GM23338 (cell line): ENCODE data around the gene CNTNAP2. TPM values are rescaled to one million over a fixed set of nuclear protein-coding genes. Genes with fewer than 3 reads are reported as not detected.

ENCODE experiments used
- ATAC-seq: fragments of 200-7000 bp; cut with Tn5 transposase; 3 replicates; pipeline ENCODE4 v1.9.1; 2020
- DNase-seq: peaks from one replicate; pipeline ENCODE4 v3.0.0-alpha.2; 2015; ENCODE audit warnings: low spot score
- H2AFZ ChIP-seq: fragments of 200-600 bp; sonication (generic); 2 replicates; pipeline ENCODE4 v1.8.0; 2016; ENCODE audit warnings: antibody characterized with exemption, mild to moderate bottlenecking, moderate library complexity
- H3F3A ChIP-seq: fragments of 200-600 bp; sonication (generic); replicated peaks from 2 replicates; pipeline ENCODE4 v1.8.0; 2017; ENCODE audit warnings: antibody characterized with exemption, mixed run types, low read depth
- H3K27ac ChIP-seq: fragments of 200-600 bp; sonication (generic); 2 replicates; pipeline ENCODE4 v1.6.1; 2016; ENCODE audit warnings: low read depth
- H3K27me3 ChIP-seq: fragments of 200-600 bp; sonication (generic); 2 replicates; pipeline ENCODE4 v1.8.0; 2016; ENCODE audit warnings: mild to moderate bottlenecking, mixed run types, moderate library complexity; ENCODE audit not compliant: insufficient read depth
- H3K36me3 ChIP-seq: fragments of 200-600 bp; sonication (generic); 2 replicates; pipeline ENCODE4 v1.8.0; 2016; ENCODE audit warnings: mild to moderate bottlenecking; ENCODE audit not compliant: insufficient read depth
- H3K4me1 ChIP-seq: fragments of 200-600 bp; sonication (generic); 2 replicates; pipeline ENCODE4 v1.8.0; 2016; ENCODE audit warnings: mild to moderate bottlenecking, moderate library complexity; ENCODE audit not compliant: insufficient read depth
- H3K4me2 ChIP-seq: fragments of 200-600 bp; sonication (generic); 2 replicates; pipeline ENCODE4 v1.7.1; 2017; ENCODE audit warnings: mixed run types
- H3K4me3 ChIP-seq: fragments of 200-600 bp; sonication (generic); 2 replicates; pipeline ENCODE4 v1.6.1; 2016; ENCODE audit warnings: mixed run types
- H3K79me2 ChIP-seq: fragments of 200-600 bp; sonication (generic); replicated peaks from 2 replicates; pipeline ENCODE4 v1.8.0; 2017; ENCODE audit warnings: mild to moderate bottlenecking; ENCODE audit not compliant: insufficient read depth
- H3K9me2 ChIP-seq: fragments of 200-600 bp; sonication (generic); 2 replicates; pipeline ENCODE4 v1.8.0; 2017; ENCODE audit not compliant: insufficient read depth
- H4K20me1 ChIP-seq: fragments of 200-600 bp; sonication (generic); replicated peaks from 2 replicates; pipeline ENCODE4 v1.8.0; 2017; ENCODE audit warnings: mild to moderate bottlenecking; ENCODE audit not compliant: insufficient read depth
- H3K27ac Mint-ChIP-seq: 2 replicates; pipeline ENCODE4 v1.8.0; 2020; ENCODE audit warnings: inconsistent platforms, mild to moderate bottlenecking, moderate library complexity, mixed read lengths
- H3K27me3 Mint-ChIP-seq: 3 replicates; pipeline ENCODE4 v1.8.0; 2022; ENCODE audit warnings: low read depth, mild to moderate bottlenecking, moderate library complexity, mixed read lengths, inconsistent platforms; ENCODE audit not compliant: insufficient read depth, poor library complexity
- H3K36me3 Mint-ChIP-seq: 3 replicates; pipeline ENCODE4 v1.8.0; 2021; ENCODE audit warnings: low read depth, mild to moderate bottlenecking, inconsistent platforms, moderate library complexity, mixed read lengths
- H3K4me1 Mint-ChIP-seq: 3 replicates; pipeline ENCODE4 v1.8.0; 2020; ENCODE audit warnings: mild to moderate bottlenecking, inconsistent platforms, mixed read lengths
- H3K4me3 Mint-ChIP-seq: 3 replicates; pipeline ENCODE4 v1.8.0; 2021; ENCODE audit warnings: moderate library complexity, mild to moderate bottlenecking, inconsistent platforms, mixed read lengths
- H3K9me3 Mint-ChIP-seq: 3 replicates; pipeline ENCODE4 v1.8.0; 2020; ENCODE audit warnings: moderate library complexity, mild to moderate bottlenecking, inconsistent platforms, mixed read lengths
- ETS1 ChIP-seq: IDR thresholded peaks from 2 replicates; pipeline ENCODE4 v1.6.1; 2016; ENCODE audit warnings: antibody characterized with exemption
- EZH2 ChIP-seq: fragments of 200-600 bp; sonication (generic); IDR thresholded peaks from one replicate; pipeline ENCODE4 v1.8.0; 2017; ENCODE audit warnings: antibody characterized with exemption, mild to moderate bottlenecking, low read depth; ENCODE audit not compliant: unreplicated experiment
- EZH2phosphoT487 ChIP-seq: fragments of 200-600 bp; sonication (generic); IDR thresholded peaks from one replicate; pipeline ENCODE4 v1.8.1; 2018; ENCODE audit warnings: antibody characterized with exemption; ENCODE audit not compliant: unreplicated experiment
- JUNB ChIP-seq: IDR thresholded peaks from one replicate; pipeline ENCODE4 v1.6.1; 2016; ENCODE audit warnings: antibody characterized with exemption; ENCODE audit not compliant: unreplicated experiment
- NANOG ChIP-seq: IDR thresholded peaks from 2 replicates; pipeline ENCODE4 v1.6.1; 2016; ENCODE audit warnings: antibody characterized with exemption, borderline replicate concordance
- POLR2AphosphoS5 ChIP-seq: IDR thresholded peaks from 2 replicates; pipeline ENCODE4 v1.6.1; 2016; ENCODE audit warnings: antibody characterized with exemption, low read depth
- REST ChIP-seq: IDR thresholded peaks from one replicate; pipeline ENCODE4 v1.6.1; 2018; ENCODE audit warnings: antibody characterized with exemption; ENCODE audit not compliant: unreplicated experiment
- STAT1 ChIP-seq: IDR thresholded peaks from one replicate; pipeline ENCODE4 v1.6.1; 2016; ENCODE audit warnings: antibody characterized with exemption; ENCODE audit not compliant: unreplicated experiment
- ZNF462 ChIP-seq: fragments of 250-450 bp; sonication (Bioruptor Pico); IDR thresholded peaks from 2 replicates; pipeline ENCODE4 v1.5.0; 2020; ENCODE audit warnings: mild to moderate bottlenecking, moderate library complexity
- polyA plus RNA-seq: library from polyadenylated mRNA; unstranded; fragments of >200 nt; fragmentation: Nextera tagmentation; extraction: Ambion mirVana; gene quantifications from 2 replicates; pipeline ENCODE4 v1.2.1, GENCODE V29; 2016
- total RNA-seq: library from RNA; depleted of rRNA; stranded (reverse); fragments of >200 nt; shearing (Covaris generic); gene quantifications from 2 replicates; pipeline ENCODE4 v1.2.3, GENCODE V29; 2014
- TF ChIP-seq, protein P1 (sequence below), 2 experiments: fragments of 200-600 bp in 1 of 2; sonication (generic) in 1 of 2; conservative IDR thresholded peaks; 2 replicates each; pipeline versions ENCODE4 v1.5.1 to v1.6.1; 2016 to 2017; ENCODE audit warnings: antibody characterized with exemption in 2 of 2, low read depth in 2 of 2, mild to moderate bottlenecking in 2 of 2, moderate library complexity in 1 of 2

The CNTNAP2 gene
- total and polyA plus RNA-seq, 2 experiments from 2014 or later: 38.2 to 61.3 TPM

- Histone ChIP-seq H4K20me1 (no peaks in the 10 kb centered on the region), H3K36me3 (no peaks in the 10 kb centered on the region), H3K27ac (no peak overlapping the region), H3K27me3 (no peaks in the 10 kb centered on the region), H3K4me3 (no peak overlapping the region), H2AFZ (no peak overlapping the region), H3K4me1 (no peaks in the 10 kb centered on the region), H3K79me2 (no peaks in the 10 kb centered on the region), H3K9me2 (no peaks in the 10 kb centered on the region), H3K4me2 (no peak overlapping the region), H3F3A (no peaks in the 10 kb centered on the region)
- Mint-ChIP-seq H3K27ac (no peak overlapping the region), H3K36me3 (no peaks in the 10 kb centered on the region), H3K4me1 (no peaks in the 10 kb centered on the region), H3K27me3 (no peaks in the 10 kb centered on the region), H3K4me3 (no peak overlapping the region), H3K9me3 (peaks cover 14% of the 10 kb centered on the region; the same call in 2 of the 3 replicates)
- DNase-seq (no peak), ATAC-seq (no peak)
- TF ChIP-seq NANOG: no peak
- TF ChIP-seq EZH2: no peak
- TF ChIP-seq POLR2AphosphoS5: no peak
- no peak for TF ChIP-seq STAT1
- TF ChIP-seq, protein P1, sequence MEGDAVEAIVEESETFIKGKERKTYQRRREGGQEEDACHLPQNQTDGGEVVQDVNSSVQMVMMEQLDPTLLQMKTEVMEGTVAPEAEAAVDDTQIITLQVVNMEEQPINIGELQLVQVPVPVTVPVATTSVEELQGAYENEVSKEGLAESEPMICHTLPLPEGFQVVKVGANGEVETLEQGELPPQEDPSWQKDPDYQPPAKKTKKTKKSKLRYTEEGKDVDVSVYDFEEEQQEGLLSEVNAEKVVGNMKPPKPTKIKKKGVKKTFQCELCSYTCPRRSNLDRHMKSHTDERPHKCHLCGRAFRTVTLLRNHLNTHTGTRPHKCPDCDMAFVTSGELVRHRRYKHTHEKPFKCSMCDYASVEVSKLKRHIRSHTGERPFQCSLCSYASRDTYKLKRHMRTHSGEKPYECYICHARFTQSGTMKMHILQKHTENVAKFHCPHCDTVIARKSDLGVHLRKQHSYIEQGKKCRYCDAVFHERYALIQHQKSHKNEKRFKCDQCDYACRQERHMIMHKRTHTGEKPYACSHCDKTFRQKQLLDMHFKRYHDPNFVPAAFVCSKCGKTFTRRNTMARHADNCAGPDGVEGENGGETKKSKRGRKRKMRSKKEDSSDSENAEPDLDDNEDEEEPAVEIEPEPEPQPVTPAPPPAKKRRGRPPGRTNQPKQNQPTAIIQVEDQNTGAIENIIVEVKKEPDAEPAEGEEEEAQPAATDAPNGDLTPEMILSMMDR (conservative IDR thresholded peaks at IDR 0.05; ENCODE audit: low read depth in 2 of 2): no peak
- no peak for TF ChIP-seq EZH2phosphoT487
- no peak for TF ChIP-seq ETS1
- no peak for TF ChIP-seq REST
- no peak for TF ChIP-seq JUNB
Observed at GRCh38 chr7:146647445-146647844, 530.8 kb downstream of the CNTNAP2 start.

GRCh38 chr7:146652176-146652575, 535.6 kb downstream of the CNTNAP2 start:
- H3K27ac Mint-ChIP-seq: no peak overlapping the region
- ATAC-seq (no peak), DNase-seq (no peak)
- no peaks in the 10 kb centered on the region; the same call in 2 of the 3 replicates for H3K4me1 Mint-ChIP-seq
- no peaks in the 10 kb centered on the region for H3K4me1 ChIP-seq
- H3K4me3 ChIP-seq: no peak overlapping the region
- no peaks in the 10 kb centered on the region for H3K36me3 ChIP-seq
- no peaks in the 10 kb centered on the region for H3K27me3 Mint-ChIP-seq
- H3K9me2 ChIP-seq: no peaks in the 10 kb centered on the region
- H3K4me2 ChIP-seq: no peak overlapping the region
- no peaks in the 10 kb centered on the region for H3K36me3 Mint-ChIP-seq
- no peak overlapping the region for H3K4me3 Mint-ChIP-seq
- no peaks in the 10 kb centered on the region; the same call in 1 of the 3 replicates for H3K9me3 Mint-ChIP-seq
- H3F3A ChIP-seq: no peaks in the 10 kb centered on the region
- no peaks in the 10 kb centered on the region for H3K27me3 ChIP-seq
- H2AFZ ChIP-seq: no peak overlapping the region
- H3K79me2 ChIP-seq: no peaks in the 10 kb centered on the region
- H3K27ac ChIP-seq: no peak overlapping the region
- no peaks in the 10 kb centered on the region for H4K20me1 ChIP-seq
- TF ChIP-seq ZNF462 (CRISPR knock-in tag): no peak
- no peak for TF ChIP-seq EZH2phosphoT487
- TF ChIP-seq STAT1: no peak
